Measurements from ENCODE around the gene SNX1. TPM values are rescaled to one million over a fixed set of nuclear protein-coding genes. Genes with fewer than 3 reads are reported as not detected.
"Not testable (repeated sequence)": the region's sequence is repeated elsewhere in the genome, so short reads cannot be mapped to it uniquely, and the experiment has no call there.

Gene SNX1, protein sequence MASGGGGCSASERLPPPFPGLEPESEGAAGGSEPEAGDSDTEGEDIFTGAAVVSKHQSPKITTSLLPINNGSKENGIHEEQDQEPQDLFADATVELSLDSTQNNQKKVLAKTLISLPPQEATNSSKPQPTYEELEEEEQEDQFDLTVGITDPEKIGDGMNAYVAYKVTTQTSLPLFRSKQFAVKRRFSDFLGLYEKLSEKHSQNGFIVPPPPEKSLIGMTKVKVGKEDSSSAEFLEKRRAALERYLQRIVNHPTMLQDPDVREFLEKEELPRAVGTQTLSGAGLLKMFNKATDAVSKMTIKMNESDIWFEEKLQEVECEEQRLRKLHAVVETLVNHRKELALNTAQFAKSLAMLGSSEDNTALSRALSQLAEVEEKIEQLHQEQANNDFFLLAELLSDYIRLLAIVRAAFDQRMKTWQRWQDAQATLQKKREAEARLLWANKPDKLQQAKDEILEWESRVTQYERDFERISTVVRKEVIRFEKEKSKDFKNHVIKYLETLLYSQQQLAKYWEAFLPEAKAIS
- total RNA-seq, result 24.6 and 32.5 TPM in 2 replicates

DNA sequence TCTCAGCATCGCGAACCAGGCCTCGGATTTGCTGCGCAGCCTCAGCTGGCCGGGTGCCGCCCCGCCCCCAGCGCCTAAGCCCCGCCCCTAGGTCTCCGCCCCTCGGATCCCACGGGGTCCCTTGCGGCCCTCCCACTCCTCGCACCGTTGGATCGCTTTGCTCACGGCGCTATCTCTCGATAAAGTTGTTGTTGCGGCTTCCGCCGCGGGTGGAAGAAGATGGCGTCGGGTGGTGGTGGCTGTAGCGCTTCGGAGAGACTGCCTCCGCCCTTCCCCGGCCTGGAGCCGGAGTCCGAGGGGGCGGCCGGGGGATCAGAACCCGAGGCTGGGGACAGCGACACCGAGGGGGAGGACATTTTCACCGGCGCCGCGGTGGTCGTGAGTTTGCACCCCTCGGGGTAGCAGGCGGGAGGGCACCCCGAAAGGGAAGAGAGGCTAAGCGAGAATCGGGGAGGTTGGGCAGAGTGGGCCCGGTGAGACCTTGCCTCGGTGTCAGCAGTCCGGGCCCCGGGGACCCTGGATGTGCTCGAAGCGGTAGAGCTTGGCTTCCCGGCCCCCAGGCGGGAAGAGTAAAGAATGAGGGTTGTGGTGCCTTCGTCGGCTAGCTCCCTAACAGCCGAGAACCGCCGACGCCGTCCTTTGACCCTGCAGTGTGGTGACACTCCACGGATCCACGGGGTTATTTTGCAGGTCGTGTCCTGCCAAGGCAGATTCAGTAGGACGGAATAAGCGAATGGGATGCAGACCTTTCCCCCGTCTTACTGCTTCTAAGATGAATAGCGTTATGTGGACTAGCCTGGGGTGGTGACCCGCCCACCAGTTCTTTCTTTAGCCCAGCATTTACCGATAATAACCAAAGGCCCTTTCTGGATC lies at the start of gene SNX1:
TSS of gene SNX1 (plus strand) at position 188 of the 873 bp plus-strand sequence. CDS start at position 220, 32 bp downstream.
- peak; percentile 96 to 97 for DNase-seq (ENCODE audit: low read depth in 2 of 2)

DNA sequence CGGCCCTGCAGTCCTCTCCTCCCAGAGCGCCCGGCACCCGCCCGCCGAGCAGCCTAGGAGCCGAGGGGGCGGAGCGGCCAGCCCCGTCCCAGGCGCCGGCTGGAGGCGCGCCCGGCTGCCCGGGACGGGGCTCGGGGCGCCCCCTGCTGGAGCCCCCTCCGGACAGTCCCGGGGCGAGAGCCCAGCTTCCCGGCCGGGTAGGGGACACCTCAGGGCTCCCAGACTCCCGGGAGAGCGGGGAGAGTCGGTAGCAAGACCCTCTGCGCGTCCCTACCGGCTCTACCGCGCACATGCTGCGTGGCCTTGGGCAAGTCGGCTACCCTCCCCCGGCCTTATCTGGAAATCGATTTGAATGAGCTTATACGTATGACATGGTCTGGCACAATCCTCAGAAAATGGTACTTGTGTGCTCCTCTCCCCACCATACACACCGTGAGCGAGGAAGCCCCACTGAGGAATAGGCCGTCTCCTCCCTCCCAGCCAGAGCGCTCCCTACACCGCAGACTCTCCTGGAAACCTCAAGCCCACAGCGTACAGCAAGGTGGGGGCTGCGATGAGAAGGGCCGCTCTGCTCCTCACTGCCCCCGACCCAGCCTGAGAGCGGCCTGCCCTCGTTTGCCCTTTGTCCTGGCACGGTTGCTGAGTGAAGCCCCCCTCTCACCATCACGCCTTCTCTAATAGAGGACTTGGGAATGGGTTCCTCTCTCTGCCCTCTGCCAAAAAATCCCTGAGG lies 49.2 kb upstream of the SNX1 start, which contains the start of gene DAPK2:
TSS of gene DAPK2 (minus strand) at position 65 of the 733 bp plus-strand sequence. CDS start 6,224 bp downstream, outside the sequence.
- peak; percentile 67 to 75 for DNase-seq (ENCODE audit: low read depth in 2 of 2)

DNA sequence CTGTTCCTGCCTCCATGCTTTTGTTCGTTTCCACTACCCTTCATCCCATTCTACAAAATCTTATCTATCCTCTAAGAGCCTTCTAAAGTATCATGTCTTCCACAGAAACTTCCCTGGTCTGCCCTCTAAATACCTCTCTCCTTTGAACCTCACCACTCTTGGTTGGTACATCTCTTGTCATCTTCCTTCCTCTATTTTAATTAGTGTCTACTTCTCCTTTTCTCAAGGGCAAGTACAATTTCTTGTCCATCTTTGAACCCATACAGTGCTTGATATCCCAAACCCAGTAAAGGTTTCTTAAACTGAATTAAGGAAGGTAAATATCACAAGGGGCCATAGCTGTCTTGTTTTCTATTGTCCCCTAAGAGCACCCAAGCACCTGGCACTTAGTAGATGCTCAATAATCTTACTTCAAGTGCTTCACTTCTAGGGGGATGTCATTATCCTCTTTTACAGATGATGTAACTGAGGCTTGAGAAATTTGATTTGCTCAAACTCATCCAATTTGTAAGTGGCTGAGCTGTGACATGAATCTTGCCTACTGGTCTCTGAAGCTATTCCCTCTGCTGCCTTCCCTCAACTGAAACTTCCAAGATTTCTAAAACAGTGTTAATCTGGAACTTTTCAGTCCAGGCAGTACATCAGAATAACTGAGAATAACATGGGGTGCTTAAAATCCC lies 46.9 kb upstream of the SNX1 start:
- DNase-seq (ENCODE audit: low read depth in 2 of 2), result no peak

DNA sequence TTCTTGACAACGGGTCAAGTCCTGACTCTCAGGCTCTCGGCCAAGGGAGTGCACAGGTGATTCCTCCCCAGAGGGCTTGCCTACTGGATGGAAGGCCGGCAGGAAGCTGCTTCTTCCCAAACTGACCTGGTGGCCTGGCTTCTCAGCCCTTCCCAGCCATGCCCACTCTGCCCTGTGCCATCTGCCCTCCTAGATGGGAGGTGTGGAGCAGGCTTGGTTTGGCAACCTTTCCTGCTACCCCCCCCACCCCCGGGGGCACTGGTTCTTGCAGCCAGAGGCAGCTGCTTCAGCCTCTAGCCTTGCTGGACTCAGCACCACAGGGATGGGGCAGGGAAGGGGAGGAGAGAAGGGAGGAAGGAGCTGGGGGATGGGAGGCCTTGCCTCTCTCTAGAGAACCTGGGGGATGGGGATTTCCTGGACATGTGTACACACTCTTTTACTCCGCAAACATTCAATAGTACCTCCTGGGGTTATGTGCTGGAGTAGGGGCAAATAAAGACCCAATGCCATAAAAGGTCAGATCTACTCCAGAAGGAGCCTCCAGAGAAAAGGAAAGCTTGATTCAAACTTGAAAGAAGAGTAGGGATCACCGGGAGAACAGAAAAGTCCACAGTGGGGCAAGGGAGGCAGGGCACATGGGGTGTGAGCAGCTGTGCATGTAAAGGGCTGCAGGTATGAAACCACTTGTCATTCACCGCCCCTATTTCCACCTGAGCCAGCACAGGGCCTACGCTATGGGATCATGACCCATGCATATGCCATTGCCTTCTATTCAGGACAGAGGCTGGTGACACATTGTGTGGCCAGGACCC lies 45.3 kb upstream of the SNX1 start:
- no peak for DNase-seq (ENCODE audit: low read depth in 2 of 2)

DNA sequence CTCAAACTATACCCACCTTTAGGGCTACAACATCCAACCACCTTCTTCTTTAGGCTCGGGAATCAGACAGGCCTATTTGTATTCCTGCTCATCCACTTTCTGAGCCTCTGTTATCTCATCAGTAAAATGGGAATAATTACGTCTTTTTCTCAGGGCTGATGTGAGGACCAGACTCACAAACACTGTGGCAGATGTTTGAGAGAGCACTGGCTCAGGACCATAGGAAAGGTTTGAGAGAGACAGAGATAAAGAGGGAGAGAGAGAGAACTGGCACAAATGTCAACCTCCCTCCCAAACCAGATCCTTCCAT lies 44.7 kb upstream of the SNX1 start:
- DNase-seq (ENCODE audit: low read depth in 2 of 2), result no peak

DNA sequence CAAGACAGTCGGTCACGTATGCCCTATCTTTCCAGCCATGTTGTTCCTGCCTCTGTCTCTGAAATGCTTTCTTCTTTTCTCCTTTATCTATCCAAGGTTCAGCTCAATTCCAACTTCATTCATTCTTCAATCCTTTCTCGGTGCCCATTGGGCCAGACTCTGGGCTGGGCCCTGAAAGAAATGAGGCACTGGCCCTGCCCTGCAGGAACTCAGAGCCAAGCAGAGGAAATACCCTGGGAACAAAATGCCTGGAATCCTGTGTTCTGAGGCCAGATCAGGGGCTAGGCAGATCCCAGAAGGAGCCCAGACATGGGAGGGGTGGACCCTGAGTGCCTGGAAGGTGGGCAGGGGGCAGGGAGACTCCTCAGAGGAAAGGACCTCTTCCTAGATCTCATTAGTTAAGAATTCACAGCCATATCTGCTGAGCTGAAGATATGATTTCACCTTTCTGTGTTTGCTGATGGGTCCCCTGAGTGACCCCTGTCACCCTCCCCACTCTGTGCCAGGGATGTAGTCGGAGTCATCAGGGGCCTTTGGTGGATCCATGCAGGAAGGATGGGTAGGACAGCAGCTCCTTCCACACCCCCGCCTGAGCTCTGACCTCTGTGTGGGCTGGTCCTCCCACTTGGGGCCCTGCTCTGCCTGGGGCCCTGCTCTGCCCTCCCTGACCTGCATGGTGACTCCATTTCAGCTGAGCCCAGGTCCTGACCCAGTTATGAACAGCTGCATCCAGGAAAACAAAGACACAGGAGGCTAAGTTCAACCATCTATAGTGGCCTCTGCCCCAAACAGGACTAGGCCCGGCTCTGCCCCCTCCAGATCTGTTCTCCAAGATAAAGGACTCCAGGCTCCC lies 44.1 kb upstream of the SNX1 start:
- peak in 1 of 2 donors; percentile 26 for DNase-seq (ENCODE audit: low read depth in 2 of 2)

DNA sequence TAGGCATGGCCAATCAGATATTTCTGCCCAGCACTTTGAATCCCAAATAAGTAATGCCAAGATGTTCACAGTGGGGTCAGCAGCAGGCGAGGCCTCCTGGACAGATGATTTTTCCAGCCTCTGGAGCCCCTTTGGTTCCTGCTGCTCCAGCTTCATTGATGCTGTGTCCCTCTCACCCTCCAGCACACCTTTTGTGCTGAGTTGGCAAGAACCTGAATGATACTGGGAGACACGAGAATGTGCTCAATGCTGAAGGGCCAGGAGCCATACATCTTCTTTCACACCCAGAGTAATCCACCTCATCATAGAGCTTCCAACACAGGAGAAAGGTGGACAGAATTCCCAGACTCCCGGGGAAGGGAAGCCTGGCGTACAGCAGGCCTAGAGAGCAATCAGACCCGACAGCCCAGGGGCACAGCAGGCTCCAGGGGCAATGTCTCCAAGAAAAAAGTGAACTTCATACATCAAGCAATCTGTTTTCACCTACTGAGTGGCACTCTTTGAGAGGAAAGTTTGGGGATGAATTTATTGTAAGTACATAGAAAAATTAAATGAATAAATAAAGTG lies 42.8 kb upstream of the SNX1 start:
- no peak for DNase-seq (ENCODE audit: low read depth in 2 of 2)

DNA sequence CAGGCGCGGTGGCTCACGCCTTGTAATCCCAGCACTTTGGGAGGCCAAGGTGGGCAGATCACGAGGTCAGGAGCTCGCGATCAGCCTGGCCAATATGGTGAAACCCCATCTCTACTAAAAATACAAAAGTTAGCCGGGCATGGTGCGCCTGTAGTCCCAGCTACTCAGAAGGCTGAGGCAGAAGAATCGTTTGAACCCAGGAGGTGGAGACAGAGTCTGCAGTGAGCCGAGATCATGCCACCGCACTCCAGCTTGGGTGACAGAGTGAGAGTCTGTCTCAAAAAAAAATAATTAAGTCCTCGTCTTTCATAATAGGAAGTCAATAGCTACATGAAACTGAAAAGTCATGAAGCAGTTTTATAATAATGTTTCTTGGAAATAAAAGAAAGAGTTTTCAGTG lies 42.1 kb upstream of the SNX1 start:
- DNase-seq (ENCODE audit: low read depth in 2 of 2), result not testable (repeated sequence)

DNA sequence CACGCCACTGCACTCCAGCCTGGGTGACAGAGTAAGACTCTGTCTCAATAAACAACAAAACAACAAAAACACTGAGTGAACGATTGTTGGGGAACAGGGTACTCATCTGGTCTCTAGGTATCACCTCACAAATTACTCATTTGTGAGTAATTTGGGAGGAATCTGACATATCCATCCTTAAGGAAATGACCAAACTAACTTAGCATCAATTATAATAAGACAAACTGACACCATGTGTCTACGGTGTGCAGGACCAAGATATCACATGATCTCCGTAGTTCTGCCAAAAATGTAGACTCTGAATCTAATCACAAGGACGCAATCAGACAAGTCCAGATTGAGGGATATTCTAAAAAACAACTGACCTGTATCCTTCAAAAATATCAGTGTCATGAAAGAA lies 37.5 kb upstream of the SNX1 start:
- DNase-seq (ENCODE audit: low read depth in 2 of 2), result peak in 1 of 2 donors; percentile 45

DNA sequence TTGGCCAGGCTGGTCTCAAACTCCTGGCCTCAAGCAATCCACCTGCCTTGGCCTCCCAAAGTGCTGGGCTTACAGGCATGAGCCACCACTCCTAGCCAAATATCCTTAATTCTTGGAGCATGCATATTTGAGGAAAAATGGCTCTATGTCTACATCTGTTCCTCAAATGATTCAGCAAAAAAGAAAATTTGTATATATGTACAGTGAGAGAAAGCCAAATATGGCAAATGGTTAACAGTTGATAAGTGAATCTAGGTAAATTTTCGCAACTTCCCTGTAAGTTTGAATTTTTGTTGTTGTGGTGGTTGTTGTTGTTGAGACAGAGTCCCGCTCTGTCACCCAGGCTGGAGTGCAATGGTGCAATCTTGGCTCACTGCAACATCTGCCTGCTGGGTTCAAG lies 36.7 kb upstream of the SNX1 start:
- DNase-seq (ENCODE audit: low read depth in 2 of 2), result not testable (repeated sequence)

DNA sequence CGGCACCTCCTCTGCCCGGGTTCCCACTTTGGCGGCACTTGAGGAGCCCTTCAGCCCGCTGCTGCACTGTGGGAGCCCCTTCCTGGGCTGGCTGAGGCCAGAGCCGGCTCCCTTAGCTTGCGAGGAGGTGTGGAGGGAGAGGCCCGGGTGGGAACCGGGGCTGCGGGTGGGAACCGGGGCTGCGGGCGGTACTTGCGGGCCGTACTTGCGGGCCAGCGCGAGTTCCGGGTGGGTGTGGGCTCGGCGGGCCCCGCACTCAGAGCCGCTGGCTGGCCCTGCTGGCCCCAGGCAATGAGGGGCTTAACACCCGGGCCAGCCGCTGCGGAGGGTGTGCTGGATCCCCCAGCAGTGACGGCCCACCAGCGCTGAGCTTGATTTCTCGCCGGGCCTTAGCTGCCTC lies 35.1 kb upstream of the SNX1 start:
- DNase-seq (ENCODE audit: low read depth in 2 of 2), result no peak

DNA sequence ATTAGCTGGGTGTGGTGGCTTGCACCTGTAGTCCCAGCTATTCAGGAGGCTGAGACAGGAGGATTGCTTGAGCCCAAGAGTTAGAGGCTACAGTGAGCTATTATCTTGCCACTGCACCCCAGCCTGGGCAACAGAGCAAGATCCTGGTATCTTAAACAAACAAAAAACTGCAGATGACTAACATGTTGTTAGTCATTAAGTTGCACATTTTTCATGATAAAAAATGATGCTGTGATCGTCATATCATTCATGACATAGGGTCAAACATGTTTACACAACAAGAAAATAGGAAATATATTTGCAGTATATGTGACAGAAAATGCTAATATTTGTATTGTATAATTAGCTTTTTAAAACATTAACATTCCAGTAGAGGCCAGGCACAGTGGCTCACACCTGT lies 29.3 kb upstream of the SNX1 start:
- no peak for DNase-seq (ENCODE audit: low read depth in 2 of 2)

DNA sequence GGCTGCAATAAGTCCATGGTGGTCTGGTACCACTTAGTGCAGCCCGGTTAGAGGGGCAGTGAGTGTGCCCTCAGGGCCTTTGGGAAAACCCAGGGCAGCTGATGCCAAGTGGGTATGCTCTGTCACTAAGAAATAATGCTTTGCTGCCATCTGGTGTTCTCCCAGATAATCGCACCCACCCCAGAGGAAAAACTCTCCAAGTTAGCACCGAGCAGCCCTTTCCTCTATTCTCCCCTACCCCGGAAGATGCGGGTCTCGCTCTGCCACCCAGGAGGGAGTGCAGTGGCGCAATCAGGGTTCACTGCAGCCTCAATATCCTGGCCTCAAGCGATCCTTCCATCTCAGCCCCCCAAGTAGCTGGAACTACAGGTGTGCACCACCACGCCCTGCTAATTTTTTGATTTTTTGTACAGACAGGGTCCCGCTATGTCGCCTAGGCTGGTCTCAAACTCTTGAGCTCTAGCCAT lies 28.2 kb upstream of the SNX1 start:
- peak; percentile 60 to 67 for DNase-seq (ENCODE audit: low read depth in 2 of 2)

DNA sequence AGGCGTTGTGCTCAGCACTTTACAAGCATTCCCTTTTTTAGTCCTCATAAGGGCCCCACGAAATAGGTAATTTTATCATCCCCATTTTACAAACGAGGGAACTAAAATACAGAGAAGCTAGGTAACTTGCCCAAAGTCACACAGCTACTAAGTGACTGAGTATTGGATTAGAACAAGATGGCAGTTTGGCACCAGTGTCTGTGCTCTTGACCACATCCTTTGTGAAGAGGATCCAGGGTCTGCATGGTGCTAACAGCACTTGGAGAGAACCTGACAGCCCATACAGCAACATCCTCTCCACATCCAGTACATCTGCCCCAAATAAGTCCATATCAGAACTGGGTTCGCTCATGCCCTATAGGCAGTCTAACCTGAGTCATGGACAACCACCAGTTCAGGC lies 27.6 kb upstream of the SNX1 start:
- DNase-seq (ENCODE audit: low read depth in 2 of 2), result no peak

DNA sequence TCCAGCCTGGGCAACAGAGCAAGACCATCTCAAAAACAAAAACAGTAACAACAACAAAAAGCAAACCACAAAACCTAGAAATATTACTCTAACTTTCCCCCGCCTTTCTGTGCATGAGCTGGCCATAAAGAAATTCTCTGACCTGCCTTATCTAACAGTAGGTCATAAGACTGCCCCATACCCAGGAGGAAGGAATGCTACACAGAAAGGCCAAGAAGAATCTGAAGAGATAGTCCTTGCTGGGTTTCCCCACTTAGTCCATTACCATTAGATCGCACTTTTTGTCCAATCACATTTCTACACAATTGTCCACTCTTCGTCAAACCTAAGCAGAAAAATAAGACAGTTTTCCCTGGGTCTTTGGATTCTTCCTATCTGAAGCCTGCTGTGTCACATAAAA lies 25.7 kb upstream of the SNX1 start:
- no peak for DNase-seq (ENCODE audit: low read depth in 2 of 2)

DNA sequence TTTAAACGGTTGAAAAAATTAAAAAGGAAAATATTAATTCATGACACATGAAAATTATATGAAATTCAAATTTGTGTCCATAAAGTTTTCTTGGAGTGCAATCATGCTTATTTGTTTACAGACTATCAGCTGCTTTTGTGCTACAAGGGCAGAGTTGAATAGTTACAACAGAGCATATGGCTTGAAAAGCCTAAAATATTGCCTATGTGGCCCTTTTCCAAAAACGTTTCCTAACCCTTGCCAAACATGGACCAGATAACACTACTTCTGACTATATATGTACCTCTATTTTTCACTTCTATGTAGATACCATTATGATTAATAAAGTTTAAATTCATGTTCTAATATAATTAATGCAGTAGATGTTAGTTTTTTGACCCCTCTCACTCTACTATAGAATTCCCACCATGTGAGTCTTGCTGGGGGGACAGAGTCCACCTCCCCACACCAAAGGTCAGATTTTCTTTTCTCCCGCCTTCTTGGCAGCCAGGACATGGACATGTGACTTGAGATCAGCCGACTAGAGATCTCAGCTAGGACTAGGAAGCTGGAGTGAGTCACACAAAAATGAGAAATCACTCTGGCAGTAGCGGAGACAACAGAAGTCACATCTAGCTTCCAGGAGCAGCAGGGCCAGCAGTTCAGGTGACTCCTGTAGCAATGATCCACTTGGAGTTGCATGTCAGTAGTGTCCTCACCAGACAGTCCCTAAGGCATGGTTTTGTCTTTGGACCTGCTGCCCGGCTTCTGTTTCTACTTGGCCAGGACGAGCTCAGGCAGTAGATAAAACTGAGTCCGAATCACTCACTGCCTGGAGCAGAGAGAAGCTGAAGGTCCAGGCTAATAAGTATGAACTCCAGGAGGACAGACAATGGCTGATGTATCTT lies 24.6 kb upstream of the SNX1 start:
- peak; percentile 55 to 92 for DNase-seq (ENCODE audit: low read depth in 2 of 2)

DNA sequence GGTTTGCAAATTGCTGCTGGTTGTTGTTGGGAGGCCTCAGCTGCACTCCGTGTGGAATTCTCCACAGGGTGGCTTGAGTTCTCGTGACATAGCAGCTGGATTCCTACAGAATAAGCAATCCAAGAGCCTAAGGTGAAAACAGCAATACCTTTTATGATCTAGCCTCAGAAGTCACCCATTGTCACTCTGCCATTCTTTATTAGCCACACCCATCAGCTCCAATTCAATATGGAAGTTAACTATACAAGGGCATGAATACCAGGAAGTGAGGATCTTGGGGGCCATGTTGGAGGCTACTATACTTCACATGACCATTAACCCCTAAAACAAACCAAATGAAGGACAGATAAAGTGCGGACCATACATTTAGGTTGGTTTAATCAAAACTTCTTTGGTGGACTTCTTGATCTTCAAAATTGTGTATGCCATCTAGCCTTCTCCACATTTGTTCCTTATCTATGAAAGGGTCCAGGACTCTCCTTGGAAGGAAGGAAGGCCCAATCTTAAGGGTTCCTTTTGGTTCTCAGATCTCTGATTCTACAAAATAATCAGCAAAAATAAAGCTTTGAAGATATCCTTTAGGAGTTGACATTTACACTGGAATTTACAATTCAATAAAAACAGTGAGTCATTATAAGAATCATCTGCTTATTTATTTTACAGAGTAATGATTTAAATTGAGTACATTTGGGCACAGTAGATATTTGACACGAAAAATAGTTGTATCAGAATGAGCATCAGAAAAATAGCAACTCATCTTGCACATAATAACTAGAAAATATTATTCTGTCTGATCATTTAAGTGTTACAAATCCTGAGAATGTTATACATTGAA lies 23.6 kb upstream of the SNX1 start:
- no peak for DNase-seq (ENCODE audit: low read depth in 2 of 2)

All from lung microvascular endothelial cell (primary cell).